ENCODE results near the gene IFTAP. TPM values are rescaled to one million over a fixed set of nuclear protein-coding genes. Genes with fewer than 3 reads are reported as not detected.
"Not testable (repeated sequence)": the region's sequence is repeated elsewhere in the genome, so short reads cannot be mapped to it uniquely, and the experiment has no call there.

The IFTAP gene
- total RNA-seq, 1 experiment from 2014 or later = 35.0 TPM

- Histone ChIP-seq H3K36me3 (no peaks in the 10 kb centered on the region), H3K9me3 (replicated peaks) (no peaks in the 10 kb centered on the region), H3K27me3 (no peaks in the 10 kb centered on the region), H3K27ac (no peak overlapping the region), H3K4me1 (no peaks in the 10 kb centered on the region), H3K4me3 (no peak overlapping the region)
- DNase-seq = no peak
These were observed 63.4 kb downstream of the IFTAP start for GRCh38 chr11:36657610-36658267.

GRCh38 chr11:36661359-36661758 lies 67.1 kb downstream of the IFTAP start:
- H3K36me3 ChIP-seq; H3K27me3 ChIP-seq; DNase-seq; H3K4me3 ChIP-seq; H3K4me1 ChIP-seq; H3K9me3 ChIP-seq (replicated peaks); H3K27ac ChIP-seq: not testable (repeated sequence)

GRCh38 chr11:36672815-36673450 lies 78.6 kb downstream of the IFTAP start:
- no peaks in the 10 kb centered on the region for H3K27me3 ChIP-seq
- H3K4me1 ChIP-seq = no peaks in the 10 kb centered on the region
- peak; percentile 27 to 75 for DNase-seq
- H3K4me3 ChIP-seq = no peak overlapping the region
- H3K36me3 ChIP-seq = no peaks in the 10 kb centered on the region
- peaks cover 6% of the 10 kb centered on the region; the same call in 1 of the 2 replicates for H3K9me3 ChIP-seq (replicated peaks)
- H3K27ac ChIP-seq = no peak overlapping the region

GRCh38 chr11:36679547-36679946 lies 85.2 kb downstream of the IFTAP start:
- not testable (repeated sequence) for H3K4me3 ChIP-seq; H3K9me3 ChIP-seq (replicated peaks); H3K4me1 ChIP-seq; H3K27me3 ChIP-seq; H3K36me3 ChIP-seq; DNase-seq; H3K27ac ChIP-seq

- Histone ChIP-seq H3K4me1 (no peaks in the 10 kb centered on the region), H3K9me3 (replicated peaks) (no peaks in the 10 kb centered on the region), H3K27ac (no peak overlapping the region), H3K27me3 (peaks cover 11% of the 10 kb centered on the region; the same call in 1 of the 2 replicates), H3K36me3 (no peaks in the 10 kb centered on the region), H3K4me3 (no peak overlapping the region)
- no peak for DNase-seq
These were observed 89.5 kb downstream of the IFTAP start for GRCh38 chr11:36683818-36684217.

GRCh38 chr11:36684840-36685801 lies 90.8 kb downstream of the IFTAP start:
- no peak overlapping the region for H3K27ac ChIP-seq
- H3K4me3 ChIP-seq = no peak overlapping the region
- no peak for DNase-seq
- H3K36me3 ChIP-seq = no peaks in the 10 kb centered on the region
- H3K27me3 ChIP-seq = peaks cover 23% of the 10 kb centered on the region
- H3K4me1 ChIP-seq = no peaks in the 10 kb centered on the region
- no peaks in the 10 kb centered on the region for H3K9me3 ChIP-seq (replicated peaks)

- Histone ChIP-seq H3K9me3 (replicated peaks) (no peaks in the 10 kb centered on the region), H3K4me3 (no peak overlapping the region), H3K4me1 (no peaks in the 10 kb centered on the region), H3K27ac (no peak overlapping the region), H3K36me3 (no peaks in the 10 kb centered on the region), H3K27me3 (peaks cover 23% of the 10 kb centered on the region)
- no peak for DNase-seq
These were observed 93.8 kb downstream of the IFTAP start for GRCh38 chr11:36688132-36688531.

- Histone ChIP-seq H3K27ac (no peak overlapping the region), H3K27me3 (peaks cover 23% of the 10 kb centered on the region), H3K4me3 (no peak overlapping the region), H3K36me3 (no peaks in the 10 kb centered on the region), H3K4me1 (no peaks in the 10 kb centered on the region), H3K9me3 (replicated peaks) (no peaks in the 10 kb centered on the region)
- no peak for DNase-seq
These were observed 94.4 kb downstream of the IFTAP start for GRCh38 chr11:36688571-36689291.

- Histone ChIP-seq H3K36me3 (no peaks in the 10 kb centered on the region), H3K27ac (no peak overlapping the region), H3K27me3 (peaks cover 27% of the 10 kb centered on the region), H3K4me3 (no peak overlapping the region), H3K9me3 (replicated peaks) (no peaks in the 10 kb centered on the region), H3K4me1 (no peaks in the 10 kb centered on the region)
- no peak for DNase-seq
These were observed 95.1 kb downstream of the IFTAP start for GRCh38 chr11:36689442-36689841.

- H3K27me3 ChIP-seq = peaks cover 49% of the 10 kb centered on the region
- no peak overlapping the region for H3K4me3 ChIP-seq
- H3K9me3 ChIP-seq (replicated peaks) = no peaks in the 10 kb centered on the region
- no peak for DNase-seq
- no peaks in the 10 kb centered on the region for H3K4me1 ChIP-seq
- no peak overlapping the region for H3K27ac ChIP-seq
- H3K36me3 ChIP-seq = no peaks in the 10 kb centered on the region
These were observed 98.4 kb downstream of the IFTAP start for GRCh38 chr11:36692704-36693103.

GRCh38 chr11:36693139-36693843 lies 99.0 kb downstream of the IFTAP start:
- peaks cover 46% of the 10 kb centered on the region for H3K27me3 ChIP-seq
- H3K4me3 ChIP-seq = no peak overlapping the region
- H3K36me3 ChIP-seq = no peaks in the 10 kb centered on the region
- no peaks in the 10 kb centered on the region for H3K9me3 ChIP-seq (replicated peaks)
- DNase-seq = no peak
- no peak overlapping the region for H3K27ac ChIP-seq
- no peaks in the 10 kb centered on the region for H3K4me1 ChIP-seq

- no peak for DNase-seq
- Histone ChIP-seq H3K4me3 (no peak overlapping the region), H3K27me3 (peaks cover 29% of the 10 kb centered on the region), H3K4me1 (no peaks in the 10 kb centered on the region), H3K36me3 (no peaks in the 10 kb centered on the region), H3K27ac (no peak overlapping the region), H3K9me3 (replicated peaks) (no peaks in the 10 kb centered on the region)
These were observed 100.8 kb downstream of the IFTAP start for GRCh38 chr11:36695111-36695510.

GRCh38 chr11:36695571-36695970 lies 101.3 kb downstream of the IFTAP start:
- DNase-seq = no peak
- Histone ChIP-seq H3K36me3 (no peaks in the 10 kb centered on the region), H3K27me3 (peaks cover 29% of the 10 kb centered on the region), H3K9me3 (replicated peaks) (no peaks in the 10 kb centered on the region), H3K4me3 (no peak overlapping the region), H3K4me1 (no peaks in the 10 kb centered on the region), H3K27ac (no peak overlapping the region)

- Histone ChIP-seq H3K9me3 (replicated peaks) (no peaks in the 10 kb centered on the region), H3K4me3 (no peak overlapping the region), H3K27me3 (peaks cover 29% of the 10 kb centered on the region), H3K27ac (no peak overlapping the region), H3K36me3 (no peaks in the 10 kb centered on the region), H3K4me1 (no peaks in the 10 kb centered on the region)
- no peak for DNase-seq
These were observed 102.2 kb downstream of the IFTAP start for GRCh38 chr11:36696550-36696949.
